ENCODE measurements around the gene TAS2R1. TPM values are rescaled to one million over a fixed set of nuclear protein-coding genes. Genes with fewer than 3 reads are reported as not detected.

The TAS2R1 gene
- polyA plus RNA-seq, 1 donor (not counting 4 experiments of a cell fraction or from before 2014, with no cell fraction given), result not detected

DNA sequence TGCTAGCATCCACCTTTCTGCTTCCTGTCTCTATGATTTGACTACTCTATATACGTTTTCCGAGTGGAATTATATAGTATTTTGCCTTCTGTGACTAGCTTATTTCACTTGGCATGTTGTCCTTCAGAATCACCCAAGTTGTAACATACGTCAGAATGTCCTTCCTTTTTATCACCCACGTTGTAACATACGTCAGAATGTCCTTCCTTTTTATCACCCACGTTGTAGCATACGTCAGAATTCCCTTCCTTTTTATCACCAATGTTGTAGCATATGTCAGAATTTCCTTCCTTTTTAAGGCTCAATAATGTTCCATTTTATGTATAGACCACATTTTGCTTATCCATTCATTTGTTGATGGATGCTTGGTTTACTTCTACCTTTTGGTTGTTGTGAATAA is 22.9 kb upstream of the TAS2R1 start:
- Histone ChIP-seq H3K79me2 (ENCODE audit: control insufficient read depth, insufficient read depth, low read length) (no peaks in the 10 kb centered on the region), H3K4me3 (ENCODE audit: control insufficient read depth in 2 of 3, extremely low read depth in 1 of 3, insufficient read depth in 2 of 3, low read depth in 1 of 3, low read length in 3 of 3) (no peak overlapping the region), H3K9me3 (ENCODE audit: control insufficient read depth, low read depth, low read length) (no peaks in the 10 kb centered on the region), H3K27ac (ENCODE audit: control insufficient read depth, insufficient read depth, low read length) (no peak overlapping the region), H3K4me2 (ENCODE audit: control insufficient read depth, extremely low read depth, insufficient read depth, low read depth, low read length) (no peak overlapping the region), H3K4me1 (ENCODE audit: control insufficient read depth, extremely low read depth, insufficient read depth, low read length) (no peaks in the 10 kb centered on the region), H2AFZ (ENCODE audit: control insufficient read depth, low read length) (no peak overlapping the region), H3K27me3 (ENCODE audit: control insufficient read depth, extremely low read depth, insufficient read depth, low read length) (no peaks in the 10 kb centered on the region), H3K36me3 (ENCODE audit: control insufficient read depth in 2 of 2, extremely low read depth in 1 of 2, insufficient read depth in 2 of 2, low read length in 2 of 2) (no peaks in the 10 kb centered on the region), H4K20me1 (ENCODE audit: control insufficient read depth, extremely low read depth, insufficient read depth, low read length) (no peaks in the 10 kb centered on the region), H3K9ac (ENCODE audit: control insufficient read depth, extremely low read depth, insufficient read depth, low read length) (no peak overlapping the region), H3K9me1 (ENCODE audit: control insufficient read depth, extremely low read depth, insufficient read depth, low read length) (no peaks in the 10 kb centered on the region)
- FAIRE-seq (no peak), DNase-seq (ENCODE audit: low read depth, low spot score) (no peak)
- TF ChIP-seq, protein P1, sequence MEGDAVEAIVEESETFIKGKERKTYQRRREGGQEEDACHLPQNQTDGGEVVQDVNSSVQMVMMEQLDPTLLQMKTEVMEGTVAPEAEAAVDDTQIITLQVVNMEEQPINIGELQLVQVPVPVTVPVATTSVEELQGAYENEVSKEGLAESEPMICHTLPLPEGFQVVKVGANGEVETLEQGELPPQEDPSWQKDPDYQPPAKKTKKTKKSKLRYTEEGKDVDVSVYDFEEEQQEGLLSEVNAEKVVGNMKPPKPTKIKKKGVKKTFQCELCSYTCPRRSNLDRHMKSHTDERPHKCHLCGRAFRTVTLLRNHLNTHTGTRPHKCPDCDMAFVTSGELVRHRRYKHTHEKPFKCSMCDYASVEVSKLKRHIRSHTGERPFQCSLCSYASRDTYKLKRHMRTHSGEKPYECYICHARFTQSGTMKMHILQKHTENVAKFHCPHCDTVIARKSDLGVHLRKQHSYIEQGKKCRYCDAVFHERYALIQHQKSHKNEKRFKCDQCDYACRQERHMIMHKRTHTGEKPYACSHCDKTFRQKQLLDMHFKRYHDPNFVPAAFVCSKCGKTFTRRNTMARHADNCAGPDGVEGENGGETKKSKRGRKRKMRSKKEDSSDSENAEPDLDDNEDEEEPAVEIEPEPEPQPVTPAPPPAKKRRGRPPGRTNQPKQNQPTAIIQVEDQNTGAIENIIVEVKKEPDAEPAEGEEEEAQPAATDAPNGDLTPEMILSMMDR (optimal IDR thresholded peaks at IDR 0.05 in 1 of 3, IDR thresholded peaks at IDR 0.05 in 1 of 3, conservative IDR thresholded peaks at IDR 0.05 in 1 of 3; ENCODE audit: extremely low read depth in 1 of 3, insufficient read depth in 2 of 3, low read length in 3 of 3), result no peak
- TF ChIP-seq EZH2 (IDR thresholded peaks at IDR 0.05; ENCODE audit: low read length), result no peak
- dilution Hi-C loops (cut with MboI; ENCODE audit: extremely low pct_ligation_motif_present, low sequenced_read_pairs), result no loop called here

DNA sequence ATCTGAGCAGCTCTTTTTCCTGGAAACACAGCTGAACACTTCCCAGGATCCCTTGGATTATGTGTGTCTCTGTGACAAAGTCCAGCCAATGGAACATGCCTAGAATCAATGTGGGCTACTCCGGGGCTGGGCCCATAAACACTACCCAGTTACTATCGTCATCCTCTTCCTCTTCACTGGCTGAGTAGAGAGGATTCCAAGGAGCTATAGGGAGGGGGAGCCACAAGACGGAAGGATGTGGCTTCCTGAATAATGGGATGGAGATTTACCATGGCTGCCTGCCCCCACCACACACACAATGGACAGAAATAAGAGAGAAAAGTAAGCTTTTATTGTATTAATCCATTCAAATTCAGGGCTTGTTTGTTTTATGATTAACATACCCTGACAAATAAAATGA is 22.1 kb upstream of the TAS2R1 start:
- dilution Hi-C loops (cut with MboI; ENCODE audit: extremely low pct_ligation_motif_present, low sequenced_read_pairs), result no loop called here
- Histone ChIP-seq H2AFZ (ENCODE audit: control insufficient read depth, low read length) (no peak overlapping the region), H3K27me3 (ENCODE audit: control insufficient read depth, extremely low read depth, insufficient read depth, low read length) (no peaks in the 10 kb centered on the region), H3K79me2 (ENCODE audit: control insufficient read depth, insufficient read depth, low read length) (no peaks in the 10 kb centered on the region), H4K20me1 (ENCODE audit: control insufficient read depth, extremely low read depth, insufficient read depth, low read length) (no peaks in the 10 kb centered on the region), H3K9me1 (ENCODE audit: control insufficient read depth, extremely low read depth, insufficient read depth, low read length) (no peaks in the 10 kb centered on the region), H3K27ac (ENCODE audit: control insufficient read depth, insufficient read depth, low read length) (no peak overlapping the region), H3K4me2 (ENCODE audit: control insufficient read depth, extremely low read depth, insufficient read depth, low read depth, low read length) (no peak overlapping the region), H3K4me1 (ENCODE audit: control insufficient read depth, extremely low read depth, insufficient read depth, low read length) (no peaks in the 10 kb centered on the region), H3K9ac (ENCODE audit: control insufficient read depth, extremely low read depth, insufficient read depth, low read length) (no peak overlapping the region), H3K36me3 (ENCODE audit: control insufficient read depth in 2 of 2, extremely low read depth in 1 of 2, insufficient read depth in 2 of 2, low read length in 2 of 2) (no peaks in the 10 kb centered on the region), H3K4me3 (ENCODE audit: control insufficient read depth in 2 of 3, extremely low read depth in 1 of 3, insufficient read depth in 2 of 3, low read depth in 1 of 3, low read length in 3 of 3) (no peak overlapping the region), H3K9me3 (ENCODE audit: control insufficient read depth, low read depth, low read length) (no peaks in the 10 kb centered on the region)
- DNase-seq (ENCODE audit: low read depth, low spot score) (no peak), FAIRE-seq (no peak)
- TF ChIP-seq, protein P1 (optimal IDR thresholded peaks at IDR 0.05 in 1 of 3, IDR thresholded peaks at IDR 0.05 in 1 of 3, conservative IDR thresholded peaks at IDR 0.05 in 1 of 3; ENCODE audit: extremely low read depth in 1 of 3, insufficient read depth in 2 of 3, low read length in 3 of 3), result no peak
- no peak for TF ChIP-seq EZH2 (IDR thresholded peaks at IDR 0.05; ENCODE audit: low read length)
